Measurements from ENCODE around the gene TBX4.

TBX4 gene

GRCh38 chr17:61452301-61453290 is at the start of gene TBX4:
Gene TBX4 (plus strand): TSS chr17:61452422. CDS start chr17:61456491, 4,069 bp downstream.
- no peak for DNase-seq (ENCODE audit: low spot score)

- DNase-seq (ENCODE audit: low spot score), result no peak
Observed at GRCh38 chr17:61402978-61403800, 49.0 kb upstream of the TBX4 start.

- DNase-seq (ENCODE audit: low spot score), result no peak
Observed at GRCh38 chr17:61403801-61404662, 48.2 kb upstream of the TBX4 start.

GRCh38 chr17:61404663-61404912 is 47.6 kb upstream of the TBX4 start:
- DNase-seq (ENCODE audit: low spot score), result no peak

GRCh38 chr17:61404913-61405685 is 47.1 kb upstream of the TBX4 start:
- DNase-seq (ENCODE audit: low spot score), result no peak

GRCh38 chr17:61405686-61406536 is 46.3 kb upstream of the TBX4 start:
- DNase-seq (ENCODE audit: low spot score), result no peak

GRCh38 chr17:61406537-61406845 is 45.7 kb upstream of the TBX4 start:
- DNase-seq (ENCODE audit: low spot score), result no peak

GRCh38 chr17:61406971-61407911 is 45.0 kb upstream of the TBX4 start:
- peak; percentile 33 for DNase-seq (ENCODE audit: low spot score)

- DNase-seq (ENCODE audit: low spot score), result no peak
Observed at GRCh38 chr17:61408151-61409041, 43.8 kb upstream of the TBX4 start.

GRCh38 chr17:61409301-61410112 is 42.7 kb upstream of the TBX4 start:
- DNase-seq (ENCODE audit: low spot score), result peak; percentile 64

- peak; percentile 72 for DNase-seq (ENCODE audit: low spot score)
Observed at GRCh38 chr17:61410141-61411010, 41.8 kb upstream of the TBX4 start.

- DNase-seq (ENCODE audit: low spot score), result no peak
Observed at GRCh38 chr17:61411011-61411260, 41.3 kb upstream of the TBX4 start.

- peak; percentile 62 for DNase-seq (ENCODE audit: low spot score)
Observed at GRCh38 chr17:61411261-61412142, 40.7 kb upstream of the TBX4 start.

- peak; percentile 74 for DNase-seq (ENCODE audit: low spot score)
Observed at GRCh38 chr17:61412143-61412859, 39.9 kb upstream of the TBX4 start.
